GM12872 (cell line): Measurements from ENCODE around the gene HIRIP3.

Experiments
- CTCF ChIP-seq: IDR thresholded peaks from 3 replicates; pipeline ENCODE4 v1.5.1; 2011; ENCODE audit warnings: low read depth, mild to moderate bottlenecking, low read length, moderate library complexity; ENCODE audit not compliant: insufficient read depth

Gene HIRIP3

GRCh38 chr16:29978564-29979270 lies 16.7 kb downstream of the HIRIP3 start:
- TF ChIP-seq CTCF, result no peak

- no peak for TF ChIP-seq CTCF
These were observed 17.3 kb downstream of the HIRIP3 start for GRCh38 chr16:29978081-29978480.

GRCh38 chr16:29977063-29977825 lies 18.2 kb downstream of the HIRIP3 start:
- no peak for TF ChIP-seq CTCF

- TF ChIP-seq CTCF, result no peak
These were observed 19.5 kb downstream of the HIRIP3 start for GRCh38 chr16:29975811-29976511.

GRCh38 chr16:29975134-29975538 lies 20.3 kb downstream of the HIRIP3 start:
- TF ChIP-seq CTCF, result no peak

- TF ChIP-seq CTCF, result no peak
These were observed 20.9 kb downstream of the HIRIP3 start for GRCh38 chr16:29974291-29975133.
